Stimulated activated CD4-positive, alpha-beta T cell treated with anti-CD3 and anti-CD28 coated beads, Interleukin-12 subunit alpha, Interleukin-12 subunit beta, amount 100 ng/mL, for 24 hours (primary cell): Measurements from ENCODE around the gene ZNF487.
"Not testable (repeated sequence)": the region's sequence is repeated elsewhere in the genome, so short reads cannot be mapped to it uniquely, and the experiment has no call there.

Experiments
- DNase-seq, 2 experiments: peaks; one replicate each; pipeline ENCODE4 v3.0.0-alpha.2; 2020; ENCODE audit warnings: low read depth in 2 of 2

The ZNF487 gene

GRCh38 chr10:43436291-43437140 is at the start of gene ZNF487:
Gene ZNF487, plus strand, starts transcription at chr10:43437111. Its CDS starts 38,703 bp downstream, at chr10:43475814.
- peak; percentile 75 to 81 for DNase-seq

- no peak for DNase-seq
These were observed 49.3 kb upstream of the ZNF487 start for GRCh38 chr10:43387678-43388032.

- no peak for DNase-seq
These were observed 47.0 kb upstream of the ZNF487 start for GRCh38 chr10:43389867-43390266.

- no peak for DNase-seq
These were observed 46.6 kb upstream of the ZNF487 start for GRCh38 chr10:43390333-43390732.

- DNase-seq: no peak
These were observed 46.2 kb upstream of the ZNF487 start for GRCh38 chr10:43390759-43391158.

GRCh38 chr10:43391496-43391895 is 45.4 kb upstream of the ZNF487 start:
- DNase-seq: no peak

GRCh38 chr10:43392748-43393147 is 44.2 kb upstream of the ZNF487 start:
- no peak for DNase-seq

GRCh38 chr10:43393186-43393585 is 43.7 kb upstream of the ZNF487 start:
- not testable (repeated sequence) for DNase-seq

- DNase-seq: no peak
These were observed 43.1 kb upstream of the ZNF487 start for GRCh38 chr10:43393606-43394360.

GRCh38 chr10:43394868-43395267 is 42.0 kb upstream of the ZNF487 start:
- DNase-seq: no peak

- no peak for DNase-seq
These were observed 41.3 kb upstream of the ZNF487 start for GRCh38 chr10:43395571-43396060.

GRCh38 chr10:43396061-43396927 is 40.6 kb upstream of the ZNF487 start:
- peak; percentile 61 to 76 for DNase-seq

GRCh38 chr10:43396928-43397624 is 39.8 kb upstream of the ZNF487 start:
- peak; percentile 68 to 79 for DNase-seq

- no peak for DNase-seq
These were observed 38.0 kb upstream of the ZNF487 start for GRCh38 chr10:43398939-43399319.

- no peak for DNase-seq
These were observed 37.3 kb upstream of the ZNF487 start for GRCh38 chr10:43399320-43400310.

- no peak for DNase-seq
These were observed 35.3 kb upstream of the ZNF487 start for GRCh38 chr10:43401627-43402026.

- DNase-seq: no peak
These were observed 34.7 kb upstream of the ZNF487 start for GRCh38 chr10:43402176-43402575.

- DNase-seq: no peak
These were observed 33.9 kb upstream of the ZNF487 start for GRCh38 chr10:43402880-43403452.

GRCh38 chr10:43403911-43404703 is 32.8 kb upstream of the ZNF487 start:
- no peak for DNase-seq
